Stomach (tissue), 9 donors: ENCODE measurements around the gene MTMR2. TPM values are rescaled to one million over a fixed set of nuclear protein-coding genes. Genes with fewer than 3 reads are reported as not detected.

Experiments used
- DNase-seq, 2 donors: peaks; one replicate each; pipeline versions ENCODE4 v3.0.0 to v3.0.0-alpha.2; 2013 to 2019
- H3K27ac ChIP-seq, 5 donors: fragments of 200-600 bp in 4 of 5; sonication (generic) in 4 of 5; one replicate each; pipeline ENCODE4 v1.5.1; 2013 to 2019; ENCODE audit warnings: mild to moderate bottlenecking in 1 of 5, moderate library complexity in 1 of 5
- H3K27me3 ChIP-seq, 3 donors: fragments of 200-600 bp; sonication (generic); one replicate each; pipeline ENCODE4 v1.5.1; 2017 to 2019; ENCODE audit warnings: mixed run types in 1 of 3
- H3K36me3 ChIP-seq, 4 donors: fragments of 200-600 bp; sonication (generic); 1 replicate in 3 of 4; 2 replicates in 1 of 4; pipeline ENCODE4 v1.5.1; 2016 to 2019
- H3K4me1 ChIP-seq, 4 donors: fragments of 200-600 bp; sonication (generic); one replicate each; pipeline ENCODE4 v1.5.1; 2016 to 2019
- H3K4me3 ChIP-seq, 4 donors: fragments of 200-600 bp; sonication (generic) in 3 of 4; one replicate each; pipeline ENCODE4 v1.5.1; 2016 to 2019; ENCODE audit warnings: mild to moderate bottlenecking in 1 of 4
- H3K9me3 ChIP-seq, 4 donors: fragments of 200-600 bp; sonication (generic); one replicate each; pipeline ENCODE4 v1.5.1; 2016 to 2019
- EP300 ChIP-seq: sonication (generic); formaldehyde crosslinking; IDR thresholded peaks from one replicate; pipeline ENCODE4 v1.6.1; 2017; ENCODE audit warnings: antibody characterized with exemption
- POLR2A ChIP-seq, 4 donors: fragments of 450-650 bp; IDR thresholded peaks; one replicate each; pipeline ENCODE4 v1.6.1; 2016; ENCODE audit warnings: antibody characterized with exemption in 4 of 4, control low read depth in 2 of 4, mild to moderate bottlenecking in 1 of 4, moderate library complexity in 1 of 4
- POLR2AphosphoS5 ChIP-seq, 3 donors: sonication (generic); formaldehyde crosslinking; IDR thresholded peaks; one replicate each; pipeline ENCODE4 v1.6.1; 2016; ENCODE audit warnings: antibody characterized with exemption in 3 of 3
- WGBS, 5 donors: extraction: QIAGEN DNeasy Blood & Tissue Kit in 3 of 5; methylation state at CpG; one replicate each; pipeline versions ENCODE4 v1.1.5 to v1.1.7; 2013 to 2018; 5-methylcytosine and 5-hydroxymethylcytosine counted together
- intact Hi-C: fragments of 100-400 bp; cut with DNase I; formaldehyde crosslinking; loops from one replicate; pipeline ENCODE4 v1.15.1; 2023; ENCODE audit warnings: low total_unique reads
- polyA plus RNA-seq, 3 donors: library from polyadenylated mRNA; stranded (reverse); fragments of 200-250 nt; gene quantifications; one replicate each; pipeline ENCODE4 v1.2.3, GENCODE V29; 2013
- total RNA-seq, 5 donors: library from RNA; depleted of rRNA; stranded (reverse); fragments of >200 nt; gene quantifications; one replicate each; pipeline versions ENCODE4 v1.1.0 to v1.2.3, GENCODE V29; 2014 to 2016
- TF ChIP-seq, protein P1 (sequence below), 7 experiments: fragments of 450-650 bp in 4 of 7; fragments of 200-600 bp in 3 of 7; sonication (generic) in 3 of 7; IDR thresholded peaks; one replicate each; pipeline ENCODE4 v1.5.1; 2016 to 2019; ENCODE audit warnings: antibody characterized with exemption in 7 of 7, control low read depth in 2 of 7, mild to moderate bottlenecking in 1 of 7
- donor health status: healthy with polysubstance abuse.
- donor health status: Bipolar disorder and iron deficiency.
- donor health status: healthy.

MTMR2 gene
- total and polyA plus RNA-seq, 8 donors: 4.9 to 201 (median 20.1) TPM

DNA sequence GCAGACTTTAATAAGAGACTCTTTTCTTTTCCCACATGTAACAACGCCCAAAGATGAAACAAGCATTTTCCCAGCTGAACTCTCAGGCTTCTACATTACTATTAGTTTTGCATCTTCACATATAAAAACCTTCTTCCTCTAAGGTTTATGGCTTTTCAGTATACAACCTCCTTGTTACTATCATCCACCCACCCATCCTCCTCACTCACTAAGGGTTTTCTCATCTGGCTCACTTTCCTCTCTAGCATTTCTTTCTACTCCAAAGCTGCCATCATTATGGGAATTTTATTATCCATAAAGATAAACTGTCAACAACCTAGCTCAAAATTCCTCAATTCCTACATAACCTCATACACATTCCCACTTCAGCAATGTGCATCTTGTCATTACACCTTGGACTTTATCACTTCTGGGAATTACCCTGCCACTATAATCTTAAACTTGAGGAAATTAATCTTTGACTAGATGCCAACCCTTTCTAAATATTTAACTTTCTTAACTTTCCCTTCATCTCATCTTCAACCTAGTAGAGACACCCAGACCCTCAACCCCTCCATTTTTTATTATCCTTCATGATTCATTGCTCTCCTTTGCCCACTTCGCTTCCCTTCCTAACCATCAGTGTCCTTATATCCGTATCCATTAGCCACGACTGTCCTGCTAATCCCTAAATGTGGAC is 30.9 kb downstream of the MTMR2 start:
- Histone ChIP-seq H3K27ac (peak overlapping the region in 1 of 5 donors; percentile 35), H3K9me3 (no peaks in the 10 kb centered on the region), H3K4me1 (peaks cover 9 to 57% (median 30%) of the 10 kb centered on the region in 4 donors), H3K27me3 (no peaks in the 10 kb centered on the region), H3K36me3 (peaks cover 0 to under 1% (median 0%) of the 10 kb centered on the region in 4 donors), H3K4me3 (no peak overlapping the region)
- 85 to 98% (median 92%) methylated on average over 4 of the region's 4 CpGs for WGBS, 5 donors
- TF ChIP-seq POLR2AphosphoS5 (IDR thresholded peaks at IDR 0.05) (no peak), EP300 (no peak)
- no peak for DNase-seq
- intact Hi-C loops: no loop called here

DNA sequence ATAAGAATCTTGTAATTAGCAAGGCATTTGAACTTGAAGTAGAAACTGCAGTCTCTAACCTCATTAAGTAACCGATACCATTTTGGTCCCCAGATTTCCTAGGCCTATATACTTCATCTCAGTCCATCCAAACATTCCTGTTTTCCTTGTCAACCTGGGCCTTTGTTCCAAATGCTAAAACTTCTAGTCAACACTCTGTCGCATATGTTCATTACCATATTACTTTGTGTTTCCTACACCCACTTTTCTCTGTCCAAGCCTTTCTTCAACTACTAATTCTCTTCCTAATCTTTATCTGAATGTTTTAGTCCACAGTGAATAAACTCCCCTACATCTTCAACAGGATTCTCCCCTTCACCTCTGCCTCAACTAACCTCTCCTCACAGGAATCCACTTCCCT is 31.4 kb downstream of the MTMR2 start:
- no peak overlapping the region for H3K4me3 ChIP-seq
- peaks cover 0 to 6% (median 5%) of the 10 kb centered on the region in 4 donors for H3K36me3 ChIP-seq
- H3K27me3 ChIP-seq: no peaks in the 10 kb centered on the region
- peaks cover 9 to 52% (median 29%) of the 10 kb centered on the region in 4 donors for H3K4me1 ChIP-seq
- 89 to 97% (median 91%) methylated on average over 2 of the region's 2 CpGs for WGBS, 5 donors
- TF ChIP-seq POLR2A (IDR thresholded peaks at IDR 0.05) (no peak), EP300 (no peak), POLR2AphosphoS5 (IDR thresholded peaks at IDR 0.05) (no peak)
- TF ChIP-seq, protein P1, sequence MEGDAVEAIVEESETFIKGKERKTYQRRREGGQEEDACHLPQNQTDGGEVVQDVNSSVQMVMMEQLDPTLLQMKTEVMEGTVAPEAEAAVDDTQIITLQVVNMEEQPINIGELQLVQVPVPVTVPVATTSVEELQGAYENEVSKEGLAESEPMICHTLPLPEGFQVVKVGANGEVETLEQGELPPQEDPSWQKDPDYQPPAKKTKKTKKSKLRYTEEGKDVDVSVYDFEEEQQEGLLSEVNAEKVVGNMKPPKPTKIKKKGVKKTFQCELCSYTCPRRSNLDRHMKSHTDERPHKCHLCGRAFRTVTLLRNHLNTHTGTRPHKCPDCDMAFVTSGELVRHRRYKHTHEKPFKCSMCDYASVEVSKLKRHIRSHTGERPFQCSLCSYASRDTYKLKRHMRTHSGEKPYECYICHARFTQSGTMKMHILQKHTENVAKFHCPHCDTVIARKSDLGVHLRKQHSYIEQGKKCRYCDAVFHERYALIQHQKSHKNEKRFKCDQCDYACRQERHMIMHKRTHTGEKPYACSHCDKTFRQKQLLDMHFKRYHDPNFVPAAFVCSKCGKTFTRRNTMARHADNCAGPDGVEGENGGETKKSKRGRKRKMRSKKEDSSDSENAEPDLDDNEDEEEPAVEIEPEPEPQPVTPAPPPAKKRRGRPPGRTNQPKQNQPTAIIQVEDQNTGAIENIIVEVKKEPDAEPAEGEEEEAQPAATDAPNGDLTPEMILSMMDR (IDR thresholded peaks at IDR 0.05): no peak
- H3K9me3 ChIP-seq: no peaks in the 10 kb centered on the region
- intact Hi-C loops: no loop called here
- no peak for DNase-seq
- peak overlapping the region in 1 of 5 donors; percentile 35 for H3K27ac ChIP-seq

DNA sequence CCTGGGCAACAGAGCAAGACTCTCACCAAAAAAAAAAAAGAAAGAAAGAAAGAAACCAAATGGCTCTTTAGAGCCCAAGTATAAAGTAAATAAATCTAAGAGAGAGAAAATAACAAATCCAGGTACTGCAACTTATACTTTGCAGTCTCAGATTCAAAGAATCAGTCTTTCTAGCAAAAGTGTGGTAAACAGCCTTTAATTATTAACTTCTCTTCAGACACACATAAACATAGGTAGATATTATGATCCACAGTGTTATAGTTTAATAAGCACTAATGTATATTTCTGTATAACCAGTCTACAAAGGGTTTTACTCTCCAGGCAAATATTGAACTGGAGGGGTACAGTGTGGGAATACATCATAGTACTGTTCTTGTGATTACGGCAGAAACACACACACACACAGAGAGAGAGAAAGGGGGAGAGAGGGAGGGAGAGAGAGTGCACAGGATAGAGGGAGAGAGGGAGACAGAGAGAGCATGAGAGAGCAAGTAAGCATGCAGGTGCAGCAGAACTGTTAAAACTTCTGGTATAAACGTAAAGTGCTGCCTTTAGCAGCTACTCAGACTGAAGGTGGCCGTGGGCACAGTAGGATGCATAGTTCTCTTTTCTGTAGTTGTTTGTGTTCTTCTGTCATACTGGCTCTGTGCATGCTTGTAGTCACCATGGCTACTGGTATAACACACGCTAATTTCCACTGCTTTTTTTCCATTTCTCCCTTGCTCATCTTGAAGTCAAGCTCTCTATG is 32.3 kb downstream of the MTMR2 start:
- peak in 1 of 2 donors; percentile 34 for DNase-seq
- intact Hi-C loops: no loop called here
- TF ChIP-seq POLR2AphosphoS5 (IDR thresholded peaks at IDR 0.05) (no peak), EP300 (no peak), POLR2A (IDR thresholded peaks at IDR 0.05) (no peak)
- TF ChIP-seq, protein P1 (IDR thresholded peaks at IDR 0.05): no peak
- peaks cover 0 to 15% (median 14%) of the 10 kb centered on the region in 4 donors for H3K36me3 ChIP-seq
- H3K9me3 ChIP-seq: no peaks in the 10 kb centered on the region
- no peaks in the 10 kb centered on the region for H3K27me3 ChIP-seq
- peak overlapping the region in 2 of 5 donors; percentile 35 to 37 for H3K27ac ChIP-seq
- no peak overlapping the region for H3K4me3 ChIP-seq
- peaks cover 9 to 52% (median 29%) of the 10 kb centered on the region in 4 donors for H3K4me1 ChIP-seq
- WGBS, 5 donors: 45 to 64% (median 49%) methylated on average over 4 of the region's 4 CpGs

DNA sequence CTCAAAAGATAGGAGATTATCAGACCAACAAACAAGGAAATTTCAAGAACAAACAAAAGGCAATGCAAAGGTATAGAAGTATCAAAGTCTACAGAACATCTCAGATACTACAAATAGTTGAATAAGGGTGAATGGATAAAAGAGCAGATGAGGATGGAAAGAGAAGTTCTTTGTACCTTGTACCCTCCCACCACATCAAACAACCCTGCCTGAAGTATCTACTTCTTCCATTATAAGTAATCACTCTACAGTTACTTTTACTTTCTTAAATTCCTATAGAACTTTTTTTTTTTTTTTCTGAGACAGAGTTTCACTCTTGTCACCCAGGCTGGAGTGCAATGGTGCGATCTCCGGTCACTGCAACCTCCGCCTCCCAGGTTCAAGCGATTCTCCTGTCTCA is 35.1 kb downstream of the MTMR2 start:
- 94 to 100% (median 98%) methylated on average over 4 of the region's 4 CpGs for WGBS, 5 donors
- Histone ChIP-seq H3K9me3 (no peaks in the 10 kb centered on the region), H3K36me3 (peaks cover 0 to 28% (median 22%) of the 10 kb centered on the region in 4 donors), H3K4me1 (peaks cover 9 to 29% (median 20%) of the 10 kb centered on the region in 4 donors), H3K4me3 (no peak overlapping the region), H3K27me3 (no peaks in the 10 kb centered on the region), H3K27ac (no peak overlapping the region)
- TF ChIP-seq, protein P1 (IDR thresholded peaks at IDR 0.05): no peak
- TF ChIP-seq POLR2A (IDR thresholded peaks at IDR 0.05): no peak
- TF ChIP-seq EP300: no peak
- no peak for TF ChIP-seq POLR2AphosphoS5 (IDR thresholded peaks at IDR 0.05)
- intact Hi-C loops: no loop called here
- DNase-seq: no peak
